NCI-H1694 (cell line): ENCODE measurements around the gene ANXA2R.
"Not testable (repeated sequence)": the region's sequence is repeated elsewhere in the genome, so short reads cannot be mapped to it uniquely, and the experiment has no call there.

Experiments used
- DNase-seq: peaks from one replicate; lab custom pipeline; 2025; lab: John Stamatoyannopoulos, UW

ANXA2R gene

GRCh38 chr5:43040287-43041098, at the start of gene ANXA2R:
ANXA2R (minus strand) TSS chr5:43040319; CDS start chr5:43040046, 273 bp downstream.
- DNase-seq = peak; percentile 99

GRCh38 chr5:43086118-43086908, 46.2 kb upstream of the ANXA2R start:
- DNase-seq = not testable (repeated sequence)

GRCh38 chr5:43085453-43085852, 45.3 kb upstream of the ANXA2R start:
- no peak for DNase-seq

DNA sequence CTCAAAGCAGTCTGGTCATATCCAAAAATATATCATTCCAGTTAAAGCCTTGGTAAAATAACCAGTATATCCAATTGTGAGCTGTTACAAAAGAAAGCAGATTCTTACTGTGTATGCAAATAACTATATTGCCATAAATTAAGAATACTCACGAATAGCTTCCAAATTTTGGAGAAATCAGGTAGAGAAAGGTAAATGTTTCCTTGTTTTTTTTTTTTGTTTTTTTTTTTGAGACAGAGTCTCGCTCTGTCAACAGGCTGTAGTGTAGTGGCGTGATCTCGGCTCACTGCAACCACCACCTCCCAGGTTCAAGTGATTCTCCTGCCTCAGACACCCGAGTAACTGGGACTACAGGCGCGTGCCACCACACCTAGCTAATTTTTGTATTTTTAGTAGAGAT, 44.3 kb upstream of the ANXA2R start:
- not testable (repeated sequence) for DNase-seq

GRCh38 chr5:43081345-43081744, 41.2 kb upstream of the ANXA2R start:
- DNase-seq = not testable (repeated sequence)

GRCh38 chr5:43078956-43079355, 38.8 kb upstream of the ANXA2R start:
- DNase-seq = no peak

GRCh38 chr5:43077446-43078191, 37.5 kb upstream of the ANXA2R start:
- not testable (repeated sequence) for DNase-seq

DNA sequence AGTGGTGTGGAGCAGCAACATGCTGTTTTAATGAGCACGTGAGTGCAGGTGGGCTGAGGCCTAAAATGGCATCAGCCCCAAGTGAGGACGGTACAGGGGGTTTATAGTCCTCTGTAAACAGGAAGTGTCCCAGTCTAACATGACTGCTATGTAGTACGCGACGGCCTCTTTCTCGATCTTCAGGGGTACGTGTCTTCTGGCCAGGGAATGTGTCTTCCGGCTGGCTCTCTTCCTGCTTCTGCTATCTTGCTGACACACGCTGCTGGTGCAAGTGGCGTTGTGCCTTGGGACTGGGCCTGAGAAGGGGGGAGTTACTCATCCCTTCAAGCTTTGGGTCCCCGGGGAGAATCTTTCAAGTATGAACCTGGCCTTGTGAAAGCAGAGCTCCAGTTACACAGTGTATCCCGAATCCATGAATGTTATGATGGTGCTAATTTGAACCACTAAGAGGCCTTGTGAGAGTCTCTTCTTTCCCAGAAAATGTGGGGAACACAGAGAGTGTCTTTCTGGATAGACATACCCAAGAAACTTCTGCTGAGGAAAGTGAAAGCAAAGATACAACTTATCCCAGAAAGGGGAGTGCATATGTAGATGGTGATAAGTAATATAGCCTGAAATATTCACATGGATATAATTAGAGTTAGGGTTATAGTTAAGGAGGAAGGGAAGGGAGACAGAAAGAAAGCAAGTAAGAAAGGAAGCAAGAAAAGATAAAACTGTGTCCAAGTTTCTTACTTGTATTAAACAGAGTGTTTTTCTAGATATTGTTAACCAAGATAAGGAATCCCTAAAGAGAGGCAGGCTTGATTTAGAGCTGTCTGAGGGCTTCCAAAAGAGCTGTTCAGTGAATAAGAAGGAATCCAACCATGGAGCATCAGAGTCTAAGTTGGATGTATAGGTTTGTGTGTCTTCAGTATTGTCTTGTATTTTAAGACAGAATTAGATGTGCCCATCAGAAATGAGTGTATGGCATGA, 35.5 kb upstream of the ANXA2R start:
- no peak for DNase-seq

DNA sequence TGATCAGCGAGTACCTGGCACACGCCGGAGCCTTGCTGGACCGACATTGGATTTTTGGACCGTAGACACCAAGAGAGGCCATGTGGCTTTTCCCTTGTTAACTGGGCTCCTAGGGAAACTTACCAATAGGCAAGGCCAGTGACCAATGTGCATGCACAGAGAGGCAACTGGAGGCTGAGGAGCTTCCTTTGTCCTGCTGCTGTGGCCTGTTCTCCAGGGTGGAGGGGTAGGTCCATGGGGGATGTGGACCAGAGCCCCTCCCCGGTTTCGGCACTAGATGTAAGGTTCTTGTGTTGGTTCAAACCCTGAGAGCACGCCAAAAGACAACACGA, 34.8 kb upstream of the ANXA2R start:
- DNase-seq = no peak

GRCh38 chr5:43073597-43074546, 33.8 kb upstream of the ANXA2R start:
- DNase-seq = peak; percentile 44

- DNase-seq = not testable (repeated sequence)
Observed at GRCh38 chr5:43069401-43069720, 29.2 kb upstream of the ANXA2R start.

DNA sequence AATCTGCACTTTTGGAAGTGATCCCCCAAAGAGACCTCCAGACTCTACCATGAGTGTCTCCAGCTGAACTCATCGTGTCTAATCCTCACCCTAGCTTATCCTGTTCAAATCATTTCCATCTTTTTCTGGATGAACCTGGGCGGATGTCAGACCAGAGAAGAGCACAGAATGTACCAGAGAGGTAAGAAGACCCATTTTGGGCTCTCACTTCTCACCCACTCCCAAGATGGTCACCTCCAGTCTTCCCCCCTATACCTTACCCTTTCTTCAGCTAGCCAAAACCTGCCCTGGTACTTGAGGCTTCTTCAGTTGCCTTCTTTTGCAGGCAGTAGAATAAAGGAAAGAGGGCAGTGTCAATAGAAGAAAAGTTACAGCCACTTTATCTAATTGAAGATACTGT, 27.9 kb upstream of the ANXA2R start:
- no peak for DNase-seq

GRCh38 chr5:43066799-43067741, 27.0 kb upstream of the ANXA2R start:
- DNase-seq = peak; percentile 91

DNA sequence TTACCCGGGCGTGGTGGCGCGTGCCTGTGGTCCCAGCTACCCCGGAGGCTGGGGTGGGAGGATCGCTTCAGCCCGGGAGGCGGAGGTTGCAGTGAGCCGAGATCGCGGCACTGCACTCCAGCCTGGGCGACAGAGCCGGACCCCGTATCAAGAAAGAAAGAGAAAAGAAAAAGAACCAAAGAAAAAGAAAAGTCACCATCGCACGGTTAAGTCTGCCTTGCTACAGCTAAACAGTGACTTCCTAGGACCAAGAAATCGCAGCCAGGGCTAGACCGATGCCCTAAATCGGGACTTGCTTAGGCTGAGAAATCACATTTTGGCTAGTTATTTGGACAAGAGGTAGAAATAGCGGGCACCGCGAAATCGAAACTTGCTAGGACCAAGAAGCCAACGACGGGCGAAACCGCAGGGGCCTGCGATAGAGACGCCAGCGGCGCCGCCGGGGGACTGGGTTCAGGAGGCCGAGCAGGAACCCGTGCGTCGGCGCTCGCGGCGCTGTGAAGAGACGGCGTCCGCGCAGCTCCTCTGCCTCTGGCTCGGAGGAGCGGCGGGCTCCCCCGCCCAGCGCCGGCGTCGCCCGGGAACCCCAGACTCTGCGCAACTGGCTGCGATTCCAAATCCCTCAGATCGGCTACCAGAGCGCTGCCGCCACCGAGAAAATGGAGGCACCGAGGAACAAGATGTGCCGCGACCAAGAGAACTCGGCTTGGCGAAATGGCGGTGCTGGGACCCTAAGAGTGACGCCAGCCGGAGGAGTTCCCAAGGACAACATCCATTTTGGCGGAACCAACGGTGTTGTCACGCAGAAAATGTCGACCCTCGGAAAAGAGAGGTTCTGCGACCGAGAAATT, 26.1 kb upstream of the ANXA2R start:
- DNase-seq = peak; percentile 85

DNA sequence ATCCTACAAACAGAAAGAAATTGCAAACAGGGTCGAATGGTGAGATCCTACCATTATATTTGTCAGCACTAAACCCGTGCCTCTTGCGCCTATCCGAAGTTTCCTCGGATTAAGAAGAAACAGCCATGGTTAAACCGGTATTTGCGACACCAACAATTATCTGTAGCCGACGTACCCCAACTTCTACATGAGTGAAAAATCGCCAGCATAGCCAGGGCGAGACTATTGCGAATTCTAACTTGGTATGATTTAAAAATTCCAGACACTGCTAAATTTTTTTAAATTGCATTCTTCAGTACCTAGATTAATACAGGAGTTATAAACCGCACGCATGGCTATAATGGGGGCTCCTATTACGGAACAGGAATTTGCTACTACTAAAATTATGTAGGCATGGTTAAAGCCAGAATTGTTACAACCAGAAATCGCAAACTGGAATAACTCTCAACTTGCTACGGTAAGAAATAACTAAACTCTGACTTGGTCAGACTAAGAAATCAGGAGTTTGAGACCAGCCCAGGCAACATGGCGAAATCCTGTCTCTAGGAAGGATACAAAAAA, 25.3 kb upstream of the ANXA2R start:
- DNase-seq = peak; percentile 26

GRCh38 chr5:43063721-43064171, 23.6 kb upstream of the ANXA2R start:
- DNase-seq = no peak

- no peak for DNase-seq
Observed at GRCh38 chr5:43061352-43062075, 21.4 kb upstream of the ANXA2R start.
